ENCODE data around the gene POMP. TPM values are rescaled to one million over a fixed set of nuclear protein-coding genes. Genes with fewer than 3 reads are reported as not detected.

Gene POMP
- total RNA-seq, 4 donors from 2014 or later = 24.1 to 48.7 (median 35.5) TPM

GRCh38 chr13:28654276-28654675 lies 4.7 kb upstream of the POMP start:
- Histone ChIP-seq H3K9me3 (no peaks in the 10 kb centered on the region), H3K27me3 (no peaks in the 10 kb centered on the region), H3K4me3 (no peak overlapping the region), H3K36me3 (no peaks in the 10 kb centered on the region), H3K4me1 (peaks cover 11% of the 10 kb centered on the region), H3K27ac (no peak overlapping the region)
- DNase-seq (ENCODE audit: low spot score in 2 of 2) = no peak
- TF ChIP-seq POLR2AphosphoS5 (IDR thresholded peaks at IDR 0.05) (no peak), EP300 (IDR thresholded peaks at IDR 0.05) (no peak), POLR2A (IDR thresholded peaks at IDR 0.05) (no peak)
- WGBS = 93% methylated on average over 1 of the region's 1 CpG

- TF ChIP-seq CTCF (IDR thresholded peaks at IDR 0.05) (no peak), POLR2AphosphoS5 (IDR thresholded peaks at IDR 0.05) (no peak), EP300 (IDR thresholded peaks at IDR 0.05) (no peak), POLR2A (IDR thresholded peaks at IDR 0.05) (no peak)
- no peak overlapping the region for H3K27ac ChIP-seq
- DNase-seq (ENCODE audit: low spot score in 2 of 2) = no peak
- peaks cover 23% of the 10 kb centered on the region for H3K4me1 ChIP-seq
- no peaks in the 10 kb centered on the region for H3K9me3 ChIP-seq
- WGBS = 77% methylated on average over 3 of the region's 3 CpGs
- H3K36me3 ChIP-seq = no peaks in the 10 kb centered on the region
- H3K4me3 ChIP-seq = no peak overlapping the region
- H3K27me3 ChIP-seq = no peaks in the 10 kb centered on the region
Measured at GRCh38 chr13:28655561-28655960, 3.4 kb upstream of the POMP start.

- WGBS = 39% methylated on average over 12 of the region's 12 CpGs
- no peak for TF ChIP-seq CTCF (IDR thresholded peaks at IDR 0.05)
- no peak for TF ChIP-seq POLR2AphosphoS5 (IDR thresholded peaks at IDR 0.05)
- TF ChIP-seq EP300 (IDR thresholded peaks at IDR 0.05) = no peak
- TF ChIP-seq POLR2A (IDR thresholded peaks at IDR 0.05) = no peak
- DNase-seq (ENCODE audit: low spot score in 2 of 2) = no peak
- Histone ChIP-seq H3K27me3 (no peaks in the 10 kb centered on the region), H3K9me3 (no peaks in the 10 kb centered on the region), H3K36me3 (peaks cover 8% of the 10 kb centered on the region), H3K27ac (peak overlapping the region; percentile 91), H3K4me1 (peaks cover 35% of the 10 kb centered on the region), H3K4me3 (peak overlapping the region; percentile 88)
Measured at GRCh38 chr13:28657784-28658538, 969 bp upstream of the POMP start.

GRCh38 chr13:28658539-28658795 lies 463 bp upstream of the POMP start:
- Histone ChIP-seq H3K27ac (peak overlapping the region; percentile 91), H3K9me3 (no peaks in the 10 kb centered on the region), H3K27me3 (no peaks in the 10 kb centered on the region), H3K4me1 (peaks cover 35% of the 10 kb centered on the region), H3K36me3 (peaks cover 13% of the 10 kb centered on the region), H3K4me3 (peak overlapping the region; percentile 88)
- TF ChIP-seq EP300 (IDR thresholded peaks at IDR 0.05) = no peak
- no peak for TF ChIP-seq CTCF (IDR thresholded peaks at IDR 0.05)
- no peak for TF ChIP-seq POLR2A (IDR thresholded peaks at IDR 0.05)
- no peak for TF ChIP-seq POLR2AphosphoS5 (IDR thresholded peaks at IDR 0.05)
- under 1% methylated on average over 8 of the region's 8 CpGs for WGBS
- no peak for DNase-seq (ENCODE audit: low spot score in 2 of 2)

- H3K27me3 ChIP-seq = no peaks in the 10 kb centered on the region
- peaks cover 35% of the 10 kb centered on the region for H3K4me1 ChIP-seq
- peaks cover 24% of the 10 kb centered on the region for H3K36me3 ChIP-seq
- DNase-seq (ENCODE audit: low spot score in 2 of 2) = no peak
- peak overlapping the region; percentile 88 for H3K4me3 ChIP-seq
- WGBS = 16% methylated on average over 4 of the region's 4 CpGs
- TF ChIP-seq POLR2A (IDR thresholded peaks at IDR 0.05) (no peak), POLR2AphosphoS5 (IDR thresholded peaks at IDR 0.05) (no peak), EP300 (IDR thresholded peaks at IDR 0.05) (no peak), CTCF (IDR thresholded peaks at IDR 0.05) (no peak)
- H3K9me3 ChIP-seq = no peaks in the 10 kb centered on the region
- H3K27ac ChIP-seq = peak overlapping the region; percentile 91
Measured at GRCh38 chr13:28659621-28659970, 666 bp downstream of the POMP start.

Measured in suprapubic skin (tissue), 4 donors.